Liver (tissue), 9 donors: ENCODE measurements around the gene GFY. TPM values are rescaled to one million over a fixed set of nuclear protein-coding genes. Genes with fewer than 3 reads are reported as not detected.

ENCODE experiments used
- DNase-seq: peaks from one replicate; pipeline ENCODE4 v3.0.0-alpha.2; 2017; ENCODE audit warnings: low spot score
- H3K27ac ChIP-seq, 2 donors: one replicate each; pipeline ENCODE4 v1.7.0; 2013; ENCODE audit warnings: inconsistent platforms in 2 of 2, low read length in 2 of 2, control low read depth in 1 of 2, low read depth in 1 of 2, mild to moderate bottlenecking in 1 of 2
- H3K27me3 ChIP-seq, 4 donors: one replicate each; pipeline versions ENCODE4 v1.6.1 to v1.7.0; 2013; ENCODE audit warnings: low read length in 3 of 4, inconsistent platforms in 1 of 4, mild to moderate bottlenecking in 1 of 4, moderate library complexity in 1 of 4; ENCODE audit not compliant: control insufficient read depth in 4 of 4, insufficient read depth in 4 of 4
- H3K36me3 ChIP-seq, 4 donors: one replicate each; pipeline versions ENCODE4 v1.6.1 to v1.7.0; 2013; ENCODE audit warnings: low read length in 3 of 4, mild to moderate bottlenecking in 3 of 4, low read depth in 1 of 4, moderate library complexity in 1 of 4; ENCODE audit not compliant: control insufficient read depth in 4 of 4, insufficient read depth in 3 of 4
- H3K4me1 ChIP-seq, 4 donors: one replicate each; pipeline versions ENCODE4 v1.6.1 to v1.7.0; 2013; ENCODE audit warnings: low read length in 3 of 4, mild to moderate bottlenecking in 3 of 4, moderate library complexity in 1 of 4; ENCODE audit not compliant: control insufficient read depth in 4 of 4, insufficient read depth in 4 of 4
- H3K4me3 ChIP-seq, 3 donors: one replicate each; pipeline versions ENCODE4 v1.6.1 to v1.7.0; 2013; ENCODE audit warnings: low read length in 3 of 3, control low read depth in 1 of 3, low read depth in 1 of 3, mild to moderate bottlenecking in 1 of 3
- H3K9ac ChIP-seq, 2 donors: one replicate each; pipeline ENCODE4 v1.7.0; 2013; ENCODE audit warnings: low read length in 2 of 2, mild to moderate bottlenecking in 2 of 2, moderate library complexity in 2 of 2, control low read depth in 1 of 2, low read depth in 1 of 2
- H3K9me3 ChIP-seq, 4 donors: one replicate each; pipeline versions ENCODE4 v1.6.1 to v1.7.0; 2013; ENCODE audit warnings: low read length in 3 of 4; ENCODE audit not compliant: control insufficient read depth in 4 of 4
- EGR1 ChIP-seq, 2 donors: IDR thresholded peaks; 2 replicates each; pipeline ENCODE4 v1.6.1; 2016 to 2018; ENCODE audit warnings: antibody characterized with exemption in 2 of 2, low read depth in 2 of 2
- FOXA1 ChIP-seq: IDR thresholded peaks from 2 replicates; pipeline ENCODE4 v1.6.1; 2016; ENCODE audit warnings: antibody characterized with exemption
- FOXA2 ChIP-seq: IDR thresholded peaks from 2 replicates; pipeline ENCODE4 v1.6.1; 2016; ENCODE audit warnings: antibody characterized with exemption
- GABPA ChIP-seq, 2 donors: IDR thresholded peaks in 1 of 2; conservative IDR thresholded peaks in 1 of 2; 2 replicates each; pipeline ENCODE4 v1.6.1; 2016; ENCODE audit warnings: antibody characterized with exemption in 2 of 2, mild to moderate bottlenecking in 1 of 2, moderate library complexity in 1 of 2
- HNF4A ChIP-seq, 2 donors: conservative IDR thresholded peaks; 2 replicates each; pipeline ENCODE4 v1.6.1; 2016; ENCODE audit warnings: antibody characterized with exemption in 2 of 2, mild to moderate bottlenecking in 2 of 2
- HNF4G ChIP-seq: IDR thresholded peaks from 2 replicates; pipeline ENCODE4 v1.6.1; 2016; ENCODE audit warnings: antibody characterized with exemption
- JUND ChIP-seq, 2 donors: IDR thresholded peaks; 2 replicates each; pipeline ENCODE4 v1.6.1; 2016; ENCODE audit warnings: antibody characterized with exemption in 2 of 2
- NR2F2 ChIP-seq: IDR thresholded peaks from 2 replicates; pipeline ENCODE4 v1.6.1; 2016; ENCODE audit warnings: antibody characterized with exemption
- RAD21 ChIP-seq, 2 donors: IDR thresholded peaks; 2 replicates each; pipeline ENCODE4 v1.6.1; 2016; ENCODE audit warnings: antibody characterized with exemption in 2 of 2, mild to moderate bottlenecking in 2 of 2
- RXRA ChIP-seq, 2 donors: IDR thresholded peaks; 2 replicates each; pipeline ENCODE4 v1.6.1; 2017 to 2018; ENCODE audit warnings: antibody characterized with exemption in 2 of 2, mild to moderate bottlenecking in 1 of 2
- SP1 ChIP-seq: IDR thresholded peaks from 2 replicates; pipeline ENCODE4 v1.6.1; 2018; ENCODE audit warnings: antibody characterized with exemption, mild to moderate bottlenecking
- TAF1 ChIP-seq: conservative IDR thresholded peaks from 2 replicates; pipeline ENCODE4 v1.6.1; 2016; ENCODE audit warnings: antibody characterized with exemption, mild to moderate bottlenecking
- YY1 ChIP-seq: IDR thresholded peaks from 2 replicates; pipeline ENCODE4 v1.6.1; 2016; ENCODE audit warnings: antibody characterized with exemption, mild to moderate bottlenecking
- WGBS: extraction: QIAGEN DNeasy Blood & Tissue Kit; methylation state at CpG from one replicate; pipeline ENCODE4 v1.1.7; 2013; 5-methylcytosine and 5-hydroxymethylcytosine counted together
- polyA plus RNA-seq, 2 donors: library from polyadenylated mRNA; stranded (reverse) in 1 of 2; unstranded in 1 of 2; fragments of 200-250 nt in 1 of 2; fragments of >200 nt in 1 of 2; fragmentation: Nextera tagmentation in 1 of 2; extraction: Ambion mirVana in 1 of 2; gene quantifications; one replicate each; pipeline versions ENCODE4 v1.2.1 to v1.2.3, GENCODE V29; 2013 to 2015
- total RNA-seq, 2 donors: library from RNA; depleted of rRNA; stranded (reverse); fragments of >200 nt; gene quantifications; one replicate each; pipeline ENCODE4 v1.2.3, GENCODE V29; 2014
- TF ChIP-seq, protein P1 (sequence below): fragments of 150-350 bp; IDR thresholded peaks from 2 replicates; pipeline ENCODE4 v1.5.1; 2017; ENCODE audit warnings: improper control_type of control experiment, low read depth, low read length; ENCODE audit not compliant: missing input control
- TF ChIP-seq, protein P2 (sequence below): IDR thresholded peaks from 2 replicates; pipeline ENCODE4 v1.6.1; 2016; ENCODE audit warnings: antibody characterized with exemption
- TF ChIP-seq, protein P3 (sequence below): IDR thresholded peaks from 2 replicates; pipeline ENCODE4 v1.6.1; 2016; ENCODE audit warnings: antibody characterized with exemption, mild to moderate bottlenecking
- TF ChIP-seq, protein P4 (sequence below): IDR thresholded peaks from 2 replicates; pipeline ENCODE4 v1.6.1; 2016; ENCODE audit warnings: antibody characterized with exemption
- TF ChIP-seq, protein P5 (sequence below): IDR thresholded peaks from 2 replicates; pipeline ENCODE4 v1.6.1; 2016; ENCODE audit warnings: antibody characterized with exemption
- donor health status: healthy.
- donor health status: healthy.
- donor health status: healthy.
- donor health status: healthy.
- donor health status: healthy.

Gene GFY
- total and polyA plus RNA-seq, 4 donors = not detected

DNA sequence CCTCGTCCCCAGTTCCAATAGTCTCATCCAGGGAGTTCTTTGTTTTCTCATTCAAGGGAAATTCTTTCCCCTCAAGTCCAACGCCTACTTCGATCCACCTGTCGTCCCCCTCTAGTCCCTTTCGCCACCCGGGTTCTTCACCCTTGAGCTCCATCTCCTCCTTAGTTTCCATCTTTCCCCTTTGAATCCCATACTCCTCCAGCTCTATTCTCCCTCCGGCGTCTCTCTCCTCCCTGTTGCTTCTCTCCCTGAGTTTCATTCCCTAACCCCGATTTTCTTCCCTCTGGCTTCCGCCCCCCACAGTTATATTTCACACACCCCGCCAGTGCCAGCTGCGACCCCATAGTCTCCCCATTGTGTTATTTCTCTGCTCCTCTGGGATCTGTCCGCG, 16.8 kb downstream of the GFY start:
- DNase-seq = no peak
- no peaks in the 10 kb centered on the region for H3K9me3 ChIP-seq
- H3K27ac ChIP-seq = no peak overlapping the region
- 33% methylated on average over 14 of the region's 14 CpGs for WGBS
- no peak overlapping the region for H3K9ac ChIP-seq
- no peak overlapping the region for H3K4me3 ChIP-seq
- TF ChIP-seq, protein P1, sequence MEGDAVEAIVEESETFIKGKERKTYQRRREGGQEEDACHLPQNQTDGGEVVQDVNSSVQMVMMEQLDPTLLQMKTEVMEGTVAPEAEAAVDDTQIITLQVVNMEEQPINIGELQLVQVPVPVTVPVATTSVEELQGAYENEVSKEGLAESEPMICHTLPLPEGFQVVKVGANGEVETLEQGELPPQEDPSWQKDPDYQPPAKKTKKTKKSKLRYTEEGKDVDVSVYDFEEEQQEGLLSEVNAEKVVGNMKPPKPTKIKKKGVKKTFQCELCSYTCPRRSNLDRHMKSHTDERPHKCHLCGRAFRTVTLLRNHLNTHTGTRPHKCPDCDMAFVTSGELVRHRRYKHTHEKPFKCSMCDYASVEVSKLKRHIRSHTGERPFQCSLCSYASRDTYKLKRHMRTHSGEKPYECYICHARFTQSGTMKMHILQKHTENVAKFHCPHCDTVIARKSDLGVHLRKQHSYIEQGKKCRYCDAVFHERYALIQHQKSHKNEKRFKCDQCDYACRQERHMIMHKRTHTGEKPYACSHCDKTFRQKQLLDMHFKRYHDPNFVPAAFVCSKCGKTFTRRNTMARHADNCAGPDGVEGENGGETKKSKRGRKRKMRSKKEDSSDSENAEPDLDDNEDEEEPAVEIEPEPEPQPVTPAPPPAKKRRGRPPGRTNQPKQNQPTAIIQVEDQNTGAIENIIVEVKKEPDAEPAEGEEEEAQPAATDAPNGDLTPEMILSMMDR = no peak
- TF ChIP-seq RXRA (IDR thresholded peaks at IDR 0.05) (no peak), HNF4A (conservative IDR thresholded peaks at IDR 0.05) (no peak), HNF4G (no peak), FOXA1 (no peak), SP1 (no peak), NR2F2 (no peak), FOXA2 (no peak), JUND (IDR thresholded peaks at IDR 0.05) (no peak), GABPA (IDR thresholded peaks at IDR 0.05 in 1 of 2, conservative IDR thresholded peaks at IDR 0.05 in 1 of 2) (no peak), EGR1 (IDR thresholded peaks at IDR 0.05; ENCODE audit: low read depth in 2 of 2) (no peak), YY1 (no peak), RAD21 (IDR thresholded peaks at IDR 0.05) (no peak), TAF1 (no peak)
- TF ChIP-seq, protein P2, sequence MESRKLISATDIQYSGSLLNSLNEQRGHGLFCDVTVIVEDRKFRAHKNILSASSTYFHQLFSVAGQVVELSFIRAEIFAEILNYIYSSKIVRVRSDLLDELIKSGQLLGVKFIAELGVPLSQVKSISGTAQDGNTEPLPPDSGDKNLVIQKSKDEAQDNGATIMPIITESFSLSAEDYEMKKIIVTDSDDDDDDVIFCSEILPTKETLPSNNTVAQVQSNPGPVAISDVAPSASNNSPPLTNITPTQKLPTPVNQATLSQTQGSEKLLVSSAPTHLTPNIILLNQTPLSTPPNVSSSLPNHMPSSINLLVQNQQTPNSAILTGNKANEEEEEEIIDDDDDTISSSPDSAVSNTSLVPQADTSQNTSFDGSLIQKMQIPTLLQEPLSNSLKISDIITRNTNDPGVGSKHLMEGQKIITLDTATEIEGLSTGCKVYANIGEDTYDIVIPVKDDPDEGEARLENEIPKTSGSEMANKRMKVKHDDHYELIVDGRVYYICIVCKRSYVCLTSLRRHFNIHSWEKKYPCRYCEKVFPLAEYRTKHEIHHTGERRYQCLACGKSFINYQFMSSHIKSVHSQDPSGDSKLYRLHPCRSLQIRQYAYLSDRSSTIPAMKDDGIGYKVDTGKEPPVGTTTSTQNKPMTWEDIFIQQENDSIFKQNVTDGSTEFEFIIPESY = no peak
- TF ChIP-seq, protein P3, sequence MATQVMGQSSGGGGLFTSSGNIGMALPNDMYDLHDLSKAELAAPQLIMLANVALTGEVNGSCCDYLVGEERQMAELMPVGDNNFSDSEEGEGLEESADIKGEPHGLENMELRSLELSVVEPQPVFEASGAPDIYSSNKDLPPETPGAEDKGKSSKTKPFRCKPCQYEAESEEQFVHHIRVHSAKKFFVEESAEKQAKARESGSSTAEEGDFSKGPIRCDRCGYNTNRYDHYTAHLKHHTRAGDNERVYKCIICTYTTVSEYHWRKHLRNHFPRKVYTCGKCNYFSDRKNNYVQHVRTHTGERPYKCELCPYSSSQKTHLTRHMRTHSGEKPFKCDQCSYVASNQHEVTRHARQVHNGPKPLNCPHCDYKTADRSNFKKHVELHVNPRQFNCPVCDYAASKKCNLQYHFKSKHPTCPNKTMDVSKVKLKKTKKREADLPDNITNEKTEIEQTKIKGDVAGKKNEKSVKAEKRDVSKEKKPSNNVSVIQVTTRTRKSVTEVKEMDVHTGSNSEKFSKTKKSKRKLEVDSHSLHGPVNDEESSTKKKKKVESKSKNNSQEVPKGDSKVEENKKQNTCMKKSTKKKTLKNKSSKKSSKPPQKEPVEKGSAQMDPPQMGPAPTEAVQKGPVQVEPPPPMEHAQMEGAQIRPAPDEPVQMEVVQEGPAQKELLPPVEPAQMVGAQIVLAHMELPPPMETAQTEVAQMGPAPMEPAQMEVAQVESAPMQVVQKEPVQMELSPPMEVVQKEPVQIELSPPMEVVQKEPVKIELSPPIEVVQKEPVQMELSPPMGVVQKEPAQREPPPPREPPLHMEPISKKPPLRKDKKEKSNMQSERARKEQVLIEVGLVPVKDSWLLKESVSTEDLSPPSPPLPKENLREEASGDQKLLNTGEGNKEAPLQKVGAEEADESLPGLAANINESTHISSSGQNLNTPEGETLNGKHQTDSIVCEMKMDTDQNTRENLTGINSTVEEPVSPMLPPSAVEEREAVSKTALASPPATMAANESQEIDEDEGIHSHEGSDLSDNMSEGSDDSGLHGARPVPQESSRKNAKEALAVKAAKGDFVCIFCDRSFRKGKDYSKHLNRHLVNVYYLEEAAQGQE = no peak
- TF ChIP-seq, protein P4, sequence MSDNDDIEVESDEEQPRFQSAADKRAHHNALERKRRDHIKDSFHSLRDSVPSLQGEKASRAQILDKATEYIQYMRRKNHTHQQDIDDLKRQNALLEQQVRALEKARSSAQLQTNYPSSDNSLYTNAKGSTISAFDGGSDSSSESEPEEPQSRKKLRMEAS = no peak
- TF ChIP-seq, protein P5, sequence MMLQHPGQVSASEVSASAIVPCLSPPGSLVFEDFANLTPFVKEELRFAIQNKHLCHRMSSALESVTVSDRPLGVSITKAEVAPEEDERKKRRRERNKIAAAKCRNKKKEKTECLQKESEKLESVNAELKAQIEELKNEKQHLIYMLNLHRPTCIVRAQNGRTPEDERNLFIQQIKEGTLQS = no peak
- peaks cover 0 to 8% (median 3%) of the 10 kb centered on the region in 4 donors for H3K4me1 ChIP-seq
- H3K27me3 ChIP-seq = peaks cover 0 to 3% (median 1%) of the 10 kb centered on the region in 4 donors
- H3K36me3 ChIP-seq = peaks cover 0 to 5% (median 4%) of the 10 kb centered on the region in 4 donors
